HG03095 (cell line): ENCODE data around the gene APPBP2.
A peak's percentile ranks its signal among the peaks of the same experiment; 100 is the strongest.
"Not testable (repeated sequence)": the region's sequence is repeated elsewhere in the genome, so short reads cannot be mapped to it uniquely, and the experiment has no call there.

Source experiments
- ATAC-seq: cut with Tn5 transposase; IDR thresholded peaks from one replicate; pipeline ENCODE4 v1.9.1; 2021; ENCODE audit warnings: moderate library complexity; ENCODE audit not compliant: unreplicated experiment

APPBP2 gene, protein sequence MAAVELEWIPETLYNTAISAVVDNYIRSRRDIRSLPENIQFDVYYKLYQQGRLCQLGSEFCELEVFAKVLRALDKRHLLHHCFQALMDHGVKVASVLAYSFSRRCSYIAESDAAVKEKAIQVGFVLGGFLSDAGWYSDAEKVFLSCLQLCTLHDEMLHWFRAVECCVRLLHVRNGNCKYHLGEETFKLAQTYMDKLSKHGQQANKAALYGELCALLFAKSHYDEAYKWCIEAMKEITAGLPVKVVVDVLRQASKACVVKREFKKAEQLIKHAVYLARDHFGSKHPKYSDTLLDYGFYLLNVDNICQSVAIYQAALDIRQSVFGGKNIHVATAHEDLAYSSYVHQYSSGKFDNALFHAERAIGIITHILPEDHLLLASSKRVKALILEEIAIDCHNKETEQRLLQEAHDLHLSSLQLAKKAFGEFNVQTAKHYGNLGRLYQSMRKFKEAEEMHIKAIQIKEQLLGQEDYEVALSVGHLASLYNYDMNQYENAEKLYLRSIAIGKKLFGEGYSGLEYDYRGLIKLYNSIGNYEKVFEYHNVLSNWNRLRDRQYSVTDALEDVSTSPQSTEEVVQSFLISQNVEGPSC

DNA sequence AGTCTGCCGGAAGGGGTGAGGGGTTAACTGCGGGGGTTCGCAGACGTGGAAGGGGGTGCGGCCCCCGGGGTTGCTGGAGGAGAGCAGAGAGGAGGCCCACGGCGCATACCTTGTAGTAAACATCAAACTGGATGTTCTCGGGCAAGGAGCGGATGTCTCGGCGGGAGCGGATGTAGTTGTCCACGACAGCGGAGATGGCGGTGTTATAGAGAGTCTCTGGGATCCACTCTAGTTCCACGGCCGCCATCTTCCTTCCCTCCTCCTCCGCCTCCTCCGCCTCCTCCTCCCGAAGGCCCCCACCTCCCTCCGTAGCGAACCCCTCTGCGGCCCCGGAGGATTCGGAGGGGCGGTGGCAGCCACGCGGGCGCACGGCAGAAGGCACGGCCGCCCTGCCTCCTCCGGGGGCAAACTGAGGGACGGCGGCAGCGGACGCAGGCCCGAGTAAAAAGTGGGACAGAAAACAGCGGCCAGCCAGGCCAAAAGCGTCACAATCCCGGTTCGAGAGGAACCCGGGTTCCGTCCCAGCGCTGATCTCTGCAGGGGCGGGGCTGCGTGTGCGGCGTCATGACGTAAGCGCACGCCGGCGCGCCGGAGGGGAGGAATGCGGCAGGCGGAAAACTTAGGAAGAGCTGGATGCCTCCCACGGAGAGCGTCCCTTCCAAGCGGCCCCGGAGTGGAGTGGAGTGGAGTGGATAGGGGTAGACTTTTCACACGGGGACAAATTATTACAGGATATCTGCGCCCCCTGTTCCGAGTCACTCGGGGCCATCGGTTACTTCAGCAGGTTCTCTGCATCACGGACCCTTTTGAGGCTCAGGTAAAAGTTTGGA is at the start of gene APPBP2:
Gene APPBP2 (minus strand): TSS at position 558 of the 830 bp plus-strand sequence. CDS start 311 bp downstream, at position 247.
- ATAC-seq: peak; percentile 86

DNA sequence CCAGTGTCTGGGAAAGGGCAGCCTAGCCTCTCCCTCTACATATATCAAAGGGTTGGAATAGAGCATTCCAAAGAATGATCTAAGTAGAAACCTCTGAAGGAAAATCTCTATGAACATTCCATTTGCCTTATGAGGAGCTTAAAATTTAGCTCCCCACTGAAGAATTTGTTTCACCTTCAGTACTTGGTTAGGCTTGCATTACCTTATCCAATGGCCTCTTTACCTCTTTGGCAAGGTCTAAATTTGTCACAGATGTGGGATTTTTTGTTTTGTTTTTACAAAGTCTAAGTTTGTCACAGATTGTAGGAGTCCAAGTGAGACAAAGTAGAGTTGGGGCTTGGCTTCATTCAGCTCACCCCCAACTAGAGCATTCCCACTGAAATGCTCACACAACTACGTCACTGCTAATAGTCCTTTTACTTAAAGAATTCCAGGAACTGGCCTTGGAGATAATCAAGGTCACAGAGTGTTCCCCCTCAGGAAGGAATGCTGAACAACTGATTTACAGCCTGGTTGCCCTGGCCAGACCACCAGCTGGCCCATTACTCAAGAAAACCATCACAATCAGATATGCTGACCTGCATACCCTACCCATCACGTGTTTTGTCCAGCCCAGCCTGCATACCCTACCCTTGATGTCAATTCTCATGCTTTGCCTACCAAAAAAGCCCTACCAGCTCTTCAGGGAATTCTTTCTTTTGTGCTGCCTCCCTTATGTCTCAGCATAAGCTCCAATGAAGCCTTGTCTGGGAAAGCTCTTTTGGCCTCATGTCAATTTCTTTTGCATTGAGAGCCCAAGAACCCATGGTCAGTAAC is 47.4 kb upstream of the APPBP2 start:
- ATAC-seq: no peak

DNA sequence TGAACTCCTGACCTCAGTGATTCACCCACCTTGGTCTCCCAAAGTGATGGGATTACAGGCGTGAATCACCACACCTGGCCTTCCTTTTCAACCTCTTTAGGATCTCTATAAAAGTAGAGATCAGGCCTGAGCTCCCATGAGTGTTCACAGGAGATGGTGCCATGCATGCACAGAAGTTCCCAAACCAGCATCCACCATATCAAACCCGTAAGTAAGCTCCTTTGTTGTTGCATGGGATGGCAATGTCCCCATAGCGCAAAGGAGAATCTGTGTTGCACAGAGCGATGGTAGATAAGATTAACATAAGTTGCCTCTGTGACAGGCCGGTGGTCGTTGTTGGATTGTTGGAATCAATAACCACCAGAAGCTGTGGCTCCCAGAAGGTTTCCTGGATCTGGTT is 39.2 kb upstream of the APPBP2 start:
- no peak for ATAC-seq

DNA sequence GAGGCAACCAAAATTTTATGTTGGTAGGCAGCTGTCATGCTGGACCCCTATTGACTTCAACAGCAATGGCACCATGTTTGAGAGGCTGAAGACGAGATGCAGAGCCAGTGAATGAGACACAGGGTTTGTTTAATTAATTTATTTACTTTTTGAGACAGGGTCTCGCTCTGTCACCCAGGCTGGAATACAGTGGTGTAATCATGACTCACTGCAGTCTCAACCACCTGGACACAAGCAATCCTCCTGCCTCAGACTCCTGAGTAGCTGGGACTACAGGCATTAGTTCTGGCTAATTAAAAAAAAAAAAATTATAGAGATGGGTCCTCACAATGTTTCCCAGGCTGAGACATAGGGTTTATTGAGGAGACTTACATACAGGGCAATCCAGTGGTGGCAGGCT is 37.7 kb upstream of the APPBP2 start:
- ATAC-seq: no peak

DNA sequence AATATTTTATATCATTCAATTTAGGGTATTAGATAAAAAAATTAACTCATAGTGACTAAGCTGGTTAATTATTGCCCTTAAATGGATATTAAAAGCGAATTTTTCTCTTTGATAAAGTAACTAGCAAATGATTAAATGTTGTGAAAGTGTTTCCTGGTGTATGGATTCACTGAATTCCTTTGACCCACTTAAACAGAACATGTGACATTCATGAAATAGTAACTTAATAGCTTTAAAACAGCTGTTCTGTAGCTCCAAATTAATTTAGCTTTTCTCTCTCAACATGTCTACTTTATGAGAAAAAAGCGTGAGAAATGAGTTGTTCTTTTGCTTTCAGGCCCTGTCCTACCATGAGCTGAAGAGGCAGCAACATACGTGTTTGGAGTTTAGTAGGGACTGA is 36.4 kb upstream of the APPBP2 start:
- ATAC-seq: no peak

DNA sequence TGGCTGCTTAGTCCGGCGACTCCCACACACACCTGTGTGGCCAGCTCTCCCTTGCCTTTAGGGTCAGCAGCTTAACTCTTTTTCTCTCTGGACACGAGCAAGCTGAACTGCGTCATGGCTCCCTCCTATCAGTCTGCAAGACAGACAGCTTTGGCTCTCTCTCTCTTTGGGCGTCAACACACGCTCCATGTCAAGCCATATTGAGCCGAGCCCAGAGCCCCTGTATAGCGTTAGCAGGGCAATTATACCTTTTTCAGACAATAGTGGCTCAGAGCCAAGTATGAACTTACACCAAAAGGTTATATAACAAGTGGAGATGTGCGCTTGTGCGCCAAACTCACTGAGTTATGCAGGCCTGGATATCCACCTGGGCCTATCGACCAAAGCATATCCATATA is 34.8 kb upstream of the APPBP2 start:
- no peak for ATAC-seq

DNA sequence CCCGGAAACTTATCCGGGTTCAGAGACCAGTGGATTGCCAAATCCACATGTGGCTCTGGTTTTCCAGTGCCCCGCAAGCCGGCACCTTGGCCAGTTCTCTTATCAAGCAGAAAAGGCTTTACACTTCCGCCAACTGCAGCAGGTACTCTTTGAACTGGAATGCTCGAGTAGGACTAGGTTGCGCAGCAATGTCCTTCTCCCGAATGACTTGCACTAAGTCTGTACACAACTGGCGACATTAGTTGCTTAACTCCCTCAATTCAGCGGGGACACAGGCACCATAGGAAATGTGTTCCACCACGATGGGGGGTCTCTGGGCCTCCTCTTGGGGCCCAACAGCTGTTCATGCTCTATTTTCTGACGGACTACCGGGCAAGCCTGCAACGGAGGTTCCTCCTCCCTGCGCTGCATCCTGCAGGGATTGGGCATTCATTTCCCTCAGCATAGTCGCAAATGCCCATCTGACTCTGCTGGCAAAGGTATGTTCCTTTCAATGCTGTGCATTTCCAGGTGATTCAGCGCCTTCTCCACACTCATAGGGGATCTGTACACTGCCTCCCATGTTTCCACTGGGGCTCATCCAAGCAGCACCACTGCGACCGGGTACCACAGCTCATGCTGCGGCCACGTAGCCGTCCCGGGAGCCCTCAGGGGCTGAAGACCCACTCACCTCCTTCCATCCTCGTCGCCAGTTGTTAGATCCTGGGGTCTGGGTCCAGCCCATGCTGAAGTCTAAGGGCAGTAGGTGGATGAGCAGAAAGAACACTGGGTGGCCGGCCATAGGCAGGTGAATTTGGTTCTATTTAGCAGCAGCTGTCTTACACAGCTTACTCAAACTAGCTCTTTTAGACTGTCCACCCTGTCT is 34.2 kb upstream of the APPBP2 start:
- ATAC-seq: no peak

DNA sequence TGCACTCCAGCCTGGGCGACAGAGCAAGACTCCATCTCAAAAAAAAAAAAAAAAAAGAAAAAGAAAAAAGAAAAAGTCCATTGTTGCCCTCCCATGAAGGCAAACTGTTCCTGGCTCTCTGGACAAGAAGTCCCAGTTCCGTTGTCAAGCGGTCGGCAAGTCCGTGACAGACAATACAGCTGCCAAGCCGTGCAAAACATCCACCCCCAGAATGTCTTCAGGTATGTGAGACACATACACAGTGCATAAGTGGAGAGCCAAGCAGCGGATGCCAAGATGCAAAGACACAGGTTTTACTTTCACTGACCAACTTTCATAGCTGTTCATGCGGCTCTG is 33.6 kb upstream of the APPBP2 start:
- no peak for ATAC-seq

DNA sequence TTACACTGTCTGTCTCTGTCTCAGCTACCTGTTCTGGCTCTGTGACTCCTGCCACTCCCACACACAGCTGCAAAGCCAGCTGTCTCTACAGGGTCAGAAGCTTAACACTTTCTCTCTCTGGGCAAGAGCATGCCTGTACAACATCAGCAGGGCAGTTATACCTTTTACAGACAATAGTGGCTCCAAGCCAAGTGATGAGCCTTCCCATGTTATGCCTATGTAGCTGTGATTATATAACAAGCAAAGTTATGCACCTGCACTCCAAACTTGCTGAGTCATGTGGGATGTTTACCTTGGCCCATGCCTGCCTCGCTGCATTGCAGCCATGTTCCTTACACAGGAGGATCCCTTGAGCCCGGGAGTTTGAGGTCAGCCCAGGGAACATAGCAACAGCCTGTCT is 31.8 kb upstream of the APPBP2 start:
- no peak for ATAC-seq

DNA sequence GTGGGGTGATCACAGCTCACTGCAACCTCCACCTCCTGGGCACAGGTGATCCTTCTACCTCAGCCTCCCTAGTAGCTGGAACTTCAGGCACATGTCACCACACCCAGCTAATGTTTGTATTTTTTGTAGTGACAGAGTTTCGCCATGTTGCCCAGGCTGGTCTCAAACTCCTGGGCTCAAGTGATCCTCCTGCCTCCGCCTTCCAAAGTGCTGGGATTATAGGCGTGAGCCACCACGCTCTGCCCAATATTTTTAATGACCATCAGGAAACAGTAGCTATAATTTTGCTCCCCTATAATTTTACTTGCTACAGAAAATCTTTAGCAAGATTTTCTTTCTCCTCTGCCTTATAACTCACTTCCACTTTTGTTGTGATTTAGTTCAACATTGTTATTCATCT is 29.7 kb upstream of the APPBP2 start:
- no peak for ATAC-seq

DNA sequence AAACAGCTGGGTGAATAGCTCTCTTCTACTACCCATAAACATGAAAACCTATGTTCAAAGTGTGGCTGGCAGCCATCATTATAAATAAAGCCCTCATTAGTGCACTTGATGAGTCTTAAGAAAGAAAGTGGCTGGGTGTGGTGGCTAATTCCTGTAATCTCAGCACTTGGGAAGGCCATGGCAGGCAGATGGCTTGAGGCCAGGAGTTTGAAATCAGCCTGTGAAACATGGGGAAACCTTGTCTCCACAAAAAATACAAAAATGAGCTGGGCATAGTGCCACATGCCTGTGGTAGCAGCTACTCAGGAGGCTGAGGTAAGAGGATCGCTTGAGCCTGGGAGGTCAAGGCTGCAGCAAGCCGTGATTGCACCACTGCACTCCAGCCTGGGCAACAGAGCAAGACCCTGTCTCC is 28.3 kb upstream of the APPBP2 start:
- no peak for ATAC-seq

DNA sequence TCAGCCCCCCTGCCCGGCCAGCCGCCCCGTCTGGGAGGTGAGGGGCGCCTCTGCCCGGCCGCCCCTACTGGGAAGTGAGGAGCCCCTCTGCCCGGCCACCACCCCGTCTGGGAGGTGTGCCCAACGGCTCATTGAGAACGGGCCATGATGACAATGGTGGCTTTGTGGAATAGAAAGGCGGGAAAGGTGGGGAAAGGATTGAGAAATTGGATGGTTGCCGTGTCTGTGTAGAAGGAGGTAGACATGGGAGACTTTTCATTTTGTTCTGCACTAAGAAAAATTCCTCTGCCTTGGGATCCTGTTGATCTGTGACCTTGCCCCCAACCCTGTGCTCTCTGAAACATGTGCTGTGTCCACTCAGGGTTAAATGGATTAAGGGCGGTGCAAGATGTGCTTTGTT is 26.2 kb upstream of the APPBP2 start:
- not testable (repeated sequence) for ATAC-seq

DNA sequence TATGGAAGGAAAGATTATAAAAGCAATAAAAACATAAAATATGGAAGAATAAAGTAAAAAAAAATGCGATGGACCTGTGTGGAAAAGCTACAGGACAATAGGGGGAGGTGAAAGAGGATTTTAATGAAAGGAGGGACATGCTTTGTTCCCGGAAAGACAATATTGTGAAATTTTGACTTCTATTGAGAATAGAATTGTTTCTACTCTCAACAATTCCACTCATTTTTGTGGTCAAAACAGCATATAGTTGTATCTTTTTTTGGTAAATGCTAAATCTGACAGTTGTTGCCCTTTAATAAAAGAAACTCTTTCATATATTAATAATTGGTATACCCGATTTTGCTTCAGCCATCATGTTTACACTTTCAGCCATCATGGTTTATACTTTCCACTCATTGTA is 22.9 kb upstream of the APPBP2 start:
- ATAC-seq: no peak

DNA sequence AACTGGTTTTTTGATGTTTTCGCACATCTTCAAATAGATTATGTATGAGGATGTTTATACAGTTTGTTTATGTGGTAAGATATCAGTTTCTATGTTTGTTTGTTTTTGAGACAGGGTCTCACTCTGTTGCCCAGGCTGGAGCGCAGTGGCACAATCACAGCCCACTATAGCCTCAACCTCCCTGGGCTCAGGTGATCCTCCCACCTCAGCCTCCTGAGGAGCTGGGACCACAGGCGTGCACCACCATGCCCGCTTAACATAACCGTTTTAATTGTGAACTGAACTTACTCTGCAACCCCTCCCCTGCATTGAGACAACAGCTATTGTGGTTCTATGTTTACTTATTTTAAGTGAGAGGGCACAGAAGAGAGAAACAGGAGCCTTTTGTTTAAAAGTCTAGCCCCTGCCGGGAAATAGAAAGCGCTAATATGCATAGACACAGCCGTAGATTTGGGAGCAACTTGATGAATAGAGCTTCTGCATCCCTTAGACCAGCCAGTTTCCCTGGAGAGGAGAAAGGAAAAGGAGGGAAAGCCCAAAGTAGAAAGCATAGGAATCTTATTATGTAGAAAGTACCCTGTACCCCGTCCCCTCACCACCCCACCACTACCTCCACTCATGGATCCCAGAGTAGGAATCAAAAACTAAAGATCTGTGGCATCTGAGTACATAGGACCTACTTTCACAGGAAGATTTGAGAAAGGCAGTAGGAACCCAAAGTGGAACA is 19.6 kb upstream of the APPBP2 start:
- ATAC-seq: no peak

DNA sequence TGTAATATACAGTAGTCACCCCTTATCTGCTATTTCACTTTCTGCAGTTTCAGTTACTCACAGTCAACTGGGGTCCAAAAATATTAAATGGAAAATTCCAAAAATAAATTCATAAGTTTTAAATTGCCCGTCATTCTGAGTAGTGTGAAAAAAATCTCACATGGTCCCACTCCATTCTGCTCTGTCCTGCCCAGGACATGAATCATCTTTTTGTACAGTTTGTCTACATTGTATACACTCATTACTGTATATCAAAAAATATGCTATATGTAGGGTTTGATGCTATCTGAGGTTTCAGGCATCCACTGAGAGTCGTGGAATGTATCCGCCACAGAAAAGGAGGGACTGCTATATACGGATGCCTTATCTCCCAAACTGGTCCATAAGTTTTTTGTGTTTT is 16.0 kb upstream of the APPBP2 start:
- ATAC-seq: no peak

DNA sequence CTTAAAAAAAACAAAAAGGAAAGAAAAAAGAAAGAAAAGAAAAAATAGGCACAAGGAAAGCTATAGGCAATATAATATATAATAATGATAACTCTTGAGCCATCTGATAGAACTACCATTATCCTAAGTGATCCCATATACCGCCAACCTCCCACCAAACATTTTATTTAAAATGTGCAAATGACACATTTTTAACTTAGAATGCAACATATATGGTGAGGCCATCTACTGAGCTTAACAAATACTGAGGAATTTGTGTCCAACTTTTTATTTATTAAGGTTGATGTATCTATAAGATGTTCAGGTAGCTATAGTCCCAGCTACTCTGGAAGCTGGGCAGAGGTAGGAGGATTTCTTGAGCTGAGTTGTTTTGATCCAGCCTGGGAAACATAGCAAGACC is 14.4 kb upstream of the APPBP2 start:
- no peak for ATAC-seq

DNA sequence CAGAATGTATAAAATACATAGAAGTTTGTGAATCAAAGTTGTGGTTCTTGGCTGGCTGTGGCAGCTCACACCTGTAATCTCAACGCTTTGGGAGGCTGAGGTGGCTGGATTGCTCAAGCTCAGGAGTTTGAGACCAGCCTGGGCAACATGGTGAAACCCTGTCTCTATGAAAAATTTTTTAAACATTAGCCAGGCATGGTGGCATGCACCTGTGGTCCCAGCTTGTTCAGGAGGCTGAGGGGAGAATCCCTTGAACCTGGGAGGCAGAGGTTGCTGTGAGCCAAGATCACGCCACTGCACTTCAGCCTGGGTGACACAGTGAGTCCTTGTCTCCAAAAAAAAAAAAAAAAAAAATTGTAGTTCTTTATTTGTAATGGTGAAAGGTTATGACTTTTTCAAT is 13.8 kb upstream of the APPBP2 start:
- no peak for ATAC-seq

DNA sequence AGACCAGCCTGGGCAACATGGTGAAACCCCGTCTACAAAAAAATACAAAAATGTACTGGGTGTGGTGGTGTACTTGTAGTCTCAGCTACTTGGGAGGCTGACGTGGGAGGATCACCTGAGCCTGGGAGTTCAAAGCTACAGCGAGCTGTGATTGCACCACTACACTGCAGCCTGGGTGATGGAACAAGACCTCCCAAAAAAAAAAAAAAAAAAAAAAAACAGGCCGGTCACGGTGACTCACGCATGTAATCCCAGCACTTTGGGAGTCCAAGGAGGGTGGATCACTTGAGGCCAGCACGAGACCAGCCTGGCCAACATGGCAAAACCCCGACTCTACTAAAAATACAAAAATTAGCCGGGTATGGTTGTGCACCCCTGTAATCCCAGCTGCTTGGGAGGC is 12.7 kb upstream of the APPBP2 start:
- no peak for ATAC-seq
